Mesodermal cell (in vitro differentiated cells): Measurements from ENCODE around the gene SMYD4.
"Not testable (repeated sequence)": the region's sequence is repeated elsewhere in the genome, so short reads cannot be mapped to it uniquely, and the experiment has no call there.

ENCODE experiments used
- H3K27ac ChIP-seq: 2 replicates; pipeline ENCODE4 v1.7.0; 2013; ENCODE audit warnings: mild to moderate bottlenecking, low read depth, low read length, moderate library complexity; ENCODE audit not compliant: severe bottlenecking
- H3K36me3 ChIP-seq: 2 replicates; pipeline ENCODE4 v1.7.1; 2013; ENCODE audit warnings: mild to moderate bottlenecking, low read length, moderate library complexity; ENCODE audit not compliant: control insufficient read depth, insufficient read depth
- H3K4me1 ChIP-seq: one replicate; pipeline ENCODE4 v1.7.1; 2013; ENCODE audit warnings: mild to moderate bottlenecking, low read length; ENCODE audit not compliant: insufficient read depth, control insufficient read depth, poor library complexity, severe bottlenecking
- H3K4me3 ChIP-seq: 2 replicates; pipeline ENCODE4 v1.7.0; 2013; ENCODE audit warnings: low read length, control low read depth, mild to moderate bottlenecking; ENCODE audit not compliant: insufficient read depth, poor library complexity, severe bottlenecking; ENCODE audit errors: extremely low read depth
- H3K9me3 ChIP-seq: 2 replicates; pipeline ENCODE4 v1.7.1; 2013; ENCODE audit warnings: mild to moderate bottlenecking, low read length, moderate library complexity; ENCODE audit not compliant: control insufficient read depth
- WGBS, 2 experiments: methylation state at CpG; one replicate each; pipeline ENCODE4 v1.1.5; 2013; ENCODE audit warnings: missing lambda C conversion rate in 2 of 2; ENCODE audit not compliant: insufficient coverage in 2 of 2; 5-methylcytosine and 5-hydroxymethylcytosine counted together

SMYD4 gene

GRCh38 chr17:1830288-1830687 is 586 bp upstream of the SMYD4 start:
- Histone ChIP-seq H3K4me1 (no peaks in the 10 kb centered on the region), H3K36me3 (peaks cover 52% of the 10 kb centered on the region), H3K27ac (no peak overlapping the region), H3K4me3 (peak overlapping the region; percentile 81), H3K9me3 (no peaks in the 10 kb centered on the region)
- WGBS, 2 experiments, result 0 to 1% methylated on average over 11 of the region's 11 CpGs

- Histone ChIP-seq H3K9me3 (no peaks in the 10 kb centered on the region), H3K27ac (peak overlapping the region; percentile 62), H3K4me3 (peak overlapping the region; percentile 81), H3K4me1 (no peaks in the 10 kb centered on the region), H3K36me3 (peaks cover 53% of the 10 kb centered on the region)
- 3 to 4% methylated on average over 8 to 11 of the region's 13 CpGs for WGBS, 2 experiments
These were observed 498 bp downstream of the SMYD4 start for GRCh38 chr17:1829216-1829591.

GRCh38 chr17:1820528-1821252 is 9.0 kb downstream of the SMYD4 start:
- no peak overlapping the region for H3K4me3 ChIP-seq
- WGBS, 2 experiments, result 72 to 87% methylated on average over 3 to 4 of the region's 7 CpGs
- no peaks in the 10 kb centered on the region for H3K9me3 ChIP-seq
- no peak overlapping the region for H3K27ac ChIP-seq
- no peaks in the 10 kb centered on the region for H3K4me1 ChIP-seq
- H3K36me3 ChIP-seq, result peaks cover 43% of the 10 kb centered on the region

- H3K4me3 ChIP-seq, result no peak overlapping the region
- no peaks in the 10 kb centered on the region for H3K4me1 ChIP-seq
- no peak overlapping the region for H3K27ac ChIP-seq
- WGBS, 2 experiments, result 88 to 94% methylated on average over 5 of the region's 5 CpGs
- no peaks in the 10 kb centered on the region for H3K9me3 ChIP-seq
- H3K36me3 ChIP-seq, result peaks cover 40% of the 10 kb centered on the region
These were observed 16.6 kb downstream of the SMYD4 start for GRCh38 chr17:1813088-1813487.

- Histone ChIP-seq H3K36me3 (peaks cover 43% of the 10 kb centered on the region), H3K4me3 (no peak overlapping the region), H3K4me1 (no peaks in the 10 kb centered on the region), H3K27ac (no peak overlapping the region), H3K9me3 (no peaks in the 10 kb centered on the region)
- 95 to 97% methylated on average over 18 to 19 of the region's 20 CpGs for WGBS, 2 experiments
These were observed 19.1 kb downstream of the SMYD4 start for GRCh38 chr17:1810450-1811103.

- peaks cover 48% of the 10 kb centered on the region for H3K36me3 ChIP-seq
- H3K4me3 ChIP-seq, H3K4me1 ChIP-seq, H3K9me3 ChIP-seq, H3K27ac ChIP-seq: not testable (repeated sequence)
- 88 to 90% methylated on average over 3 of the region's 8 CpGs for WGBS, 2 experiments
These were observed 19.9 kb downstream of the SMYD4 start for GRCh38 chr17:1809815-1810214.

GRCh38 chr17:1808644-1809043 is 21.1 kb downstream of the SMYD4 start:
- Histone ChIP-seq H3K36me3 (peaks cover 45% of the 10 kb centered on the region), H3K9me3 (no peaks in the 10 kb centered on the region), H3K27ac (no peak overlapping the region), H3K4me3 (no peak overlapping the region), H3K4me1 (no peaks in the 10 kb centered on the region)
- 88% methylated on average over 1 of the region's 2 CpGs; no CpG with 5 or more reads in 1 of the 2 experiments for WGBS, 2 experiments

- peaks cover 45% of the 10 kb centered on the region for H3K36me3 ChIP-seq
- H3K9me3 ChIP-seq, result no peaks in the 10 kb centered on the region
- no peak overlapping the region for H3K4me3 ChIP-seq
- 93 to 96% methylated on average over 3 to 5 of the region's 6 CpGs for WGBS, 2 experiments
- H3K27ac ChIP-seq, result no peak overlapping the region
- H3K4me1 ChIP-seq, result no peaks in the 10 kb centered on the region
These were observed 21.8 kb downstream of the SMYD4 start for GRCh38 chr17:1807890-1808289.

DNA sequence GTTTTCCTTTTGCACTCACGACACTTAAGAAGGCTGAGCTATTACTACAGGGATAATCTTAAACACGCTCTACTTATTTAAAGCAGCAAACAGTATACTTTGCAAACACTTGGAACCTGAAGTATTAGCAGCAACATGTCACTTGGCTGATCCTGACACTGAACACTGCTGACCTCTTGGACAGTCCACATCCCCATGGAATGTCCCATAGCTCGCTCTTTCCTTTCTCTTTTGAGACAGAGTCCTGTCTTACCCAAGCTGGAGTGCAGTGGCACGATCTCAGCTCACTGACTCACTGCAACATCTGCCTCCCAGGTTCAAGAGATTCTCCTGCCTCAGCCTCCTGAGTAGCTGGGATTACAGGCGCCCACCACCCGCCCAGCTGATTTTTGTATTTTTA is 26.4 kb downstream of the SMYD4 start:
- Histone ChIP-seq H3K4me1 (no peaks in the 10 kb centered on the region), H3K9me3 (no peaks in the 10 kb centered on the region), H3K27ac (no peak overlapping the region), H3K36me3 (peaks cover 60% of the 10 kb centered on the region), H3K4me3 (no peak overlapping the region)
- WGBS, 2 experiments, result 93 to 94% methylated on average over 6 of the region's 6 CpGs

DNA sequence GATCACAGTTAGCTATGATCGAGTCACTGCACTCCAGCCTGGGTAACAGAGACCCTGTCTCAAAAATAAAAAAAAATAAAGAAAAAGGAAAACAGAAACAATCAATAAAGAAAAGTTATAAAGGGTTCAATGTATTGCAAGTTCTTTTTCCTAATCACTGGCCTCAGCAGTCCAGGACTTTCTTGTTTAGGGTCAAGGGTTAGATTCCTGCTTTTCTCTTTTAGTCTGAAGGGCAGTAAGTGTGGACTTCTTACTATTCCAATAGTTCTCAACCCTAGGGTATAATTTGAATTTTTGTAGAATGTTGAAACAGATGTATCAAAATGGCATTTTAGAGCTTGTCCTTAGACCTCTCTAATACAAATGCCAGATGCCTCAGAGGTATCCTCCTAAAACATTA is 27.3 kb downstream of the SMYD4 start:
- H3K27ac ChIP-seq, result no peak overlapping the region
- no peak overlapping the region for H3K4me3 ChIP-seq
- no peaks in the 10 kb centered on the region for H3K9me3 ChIP-seq
- no peaks in the 10 kb centered on the region for H3K4me1 ChIP-seq
- peaks cover 60% of the 10 kb centered on the region for H3K36me3 ChIP-seq
- 100% methylated on average over 1 of the region's 1 CpG; no CpG with 5 or more reads in 1 of the 2 experiments for WGBS, 2 experiments

DNA sequence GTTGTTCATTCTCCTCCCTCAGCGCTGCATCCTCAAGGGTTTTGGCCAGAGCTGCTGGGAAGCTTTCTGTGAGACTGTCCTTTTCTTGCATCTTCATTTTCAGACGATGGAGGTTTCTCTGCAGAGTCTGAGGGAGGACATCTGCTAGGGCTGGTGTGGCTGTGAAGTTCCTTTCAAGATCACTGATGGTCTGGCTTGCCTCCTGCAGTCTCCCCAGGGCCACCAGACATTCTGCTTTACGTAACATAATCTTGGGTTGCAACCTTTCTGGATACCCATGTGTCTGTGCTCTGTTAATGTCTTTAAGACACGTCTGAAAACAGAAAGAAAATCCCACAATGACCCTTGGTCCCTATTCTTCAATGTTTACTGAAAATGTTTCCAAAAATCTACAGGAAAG is 29.0 kb downstream of the SMYD4 start:
- Histone ChIP-seq H3K4me3 (no peak overlapping the region), H3K9me3 (no peaks in the 10 kb centered on the region), H3K4me1 (no peaks in the 10 kb centered on the region), H3K36me3 (peaks cover 63% of the 10 kb centered on the region), H3K27ac (no peak overlapping the region)
- WGBS, 2 experiments, result 81 to 100% methylated on average over 1 to 2 of the region's 4 CpGs
